OCI-LY1 (cell line): ENCODE measurements around the gene HSPA12A.

ENCODE experiments used
- EZH2 ChIP-seq: fragments of 200-600 bp; sonication (generic), shearing (Covaris generic); IDR thresholded peaks from 2 replicates; pipeline ENCODE4 v1.8.0; 2017; ENCODE audit warnings: borderline replicate concordance, mixed run types, mild to moderate bottlenecking, antibody characterized with exemption, low read length, moderate library complexity, mixed read lengths
- TF ChIP-seq, protein P1 (sequence below): fragments of 200-600 bp; sonication (generic), shearing (Covaris generic); IDR thresholded peaks from 2 replicates; pipeline ENCODE4 v1.5.1; 2017; ENCODE audit warnings: mild to moderate bottlenecking, antibody characterized with exemption, low read length, moderate library complexity, mixed read lengths

- TF ChIP-seq, protein P1, sequence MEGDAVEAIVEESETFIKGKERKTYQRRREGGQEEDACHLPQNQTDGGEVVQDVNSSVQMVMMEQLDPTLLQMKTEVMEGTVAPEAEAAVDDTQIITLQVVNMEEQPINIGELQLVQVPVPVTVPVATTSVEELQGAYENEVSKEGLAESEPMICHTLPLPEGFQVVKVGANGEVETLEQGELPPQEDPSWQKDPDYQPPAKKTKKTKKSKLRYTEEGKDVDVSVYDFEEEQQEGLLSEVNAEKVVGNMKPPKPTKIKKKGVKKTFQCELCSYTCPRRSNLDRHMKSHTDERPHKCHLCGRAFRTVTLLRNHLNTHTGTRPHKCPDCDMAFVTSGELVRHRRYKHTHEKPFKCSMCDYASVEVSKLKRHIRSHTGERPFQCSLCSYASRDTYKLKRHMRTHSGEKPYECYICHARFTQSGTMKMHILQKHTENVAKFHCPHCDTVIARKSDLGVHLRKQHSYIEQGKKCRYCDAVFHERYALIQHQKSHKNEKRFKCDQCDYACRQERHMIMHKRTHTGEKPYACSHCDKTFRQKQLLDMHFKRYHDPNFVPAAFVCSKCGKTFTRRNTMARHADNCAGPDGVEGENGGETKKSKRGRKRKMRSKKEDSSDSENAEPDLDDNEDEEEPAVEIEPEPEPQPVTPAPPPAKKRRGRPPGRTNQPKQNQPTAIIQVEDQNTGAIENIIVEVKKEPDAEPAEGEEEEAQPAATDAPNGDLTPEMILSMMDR, result no peak
- TF ChIP-seq EZH2, result no peak
These were observed 14.9 kb upstream of the HSPA12A start for GRCh38 chr10:116757246-116757645.
